H1 (cell line): ENCODE results near the gene PMM2.

Experiments used
- ASH2L ChIP-seq: fragments of 200-600, 300-600 bp; sonication (generic); IDR thresholded peaks from one replicate; pipeline ENCODE4 v1.7.1; 2017; ENCODE audit warnings: low read length
- CHD1 ChIP-seq: IDR thresholded peaks from 2 replicates; pipeline ENCODE4 v1.6.1; 2012; ENCODE audit warnings: low read depth, low read length, improper control_type of control experiment
- EP300 ChIP-seq, 2 experiments: IDR thresholded peaks; 1 replicate in 1 of 2; 2 replicates in 1 of 2; pipeline ENCODE4 v1.6.1; 2011 to 2012; ENCODE audit warnings: low read depth in 2 of 2, low read length in 2 of 2, mild to moderate bottlenecking in 2 of 2, borderline replicate concordance in 1 of 2, inconsistent platforms in 1 of 2, moderate library complexity in 1 of 2
- EZH2 ChIP-seq: fragments of 200-600 bp; sonication (generic); IDR thresholded peaks from 2 replicates; pipeline ENCODE4 v1.7.1; 2012; ENCODE audit warnings: low read depth, mild to moderate bottlenecking, moderate library complexity, low read length, inconsistent platforms; ENCODE audit not compliant: severe bottlenecking
- HDAC2 ChIP-seq, 2 experiments: fragments of 300-600 bp in 1 of 2; sonication (generic) in 1 of 2; IDR thresholded peaks; 2 replicates each; pipeline ENCODE4 v1.6.1; 2011 to 2012; ENCODE audit warnings: low read depth in 2 of 2, low read length in 2 of 2, mild to moderate bottlenecking in 2 of 2, moderate library complexity in 2 of 2, borderline replicate concordance in 1 of 2, inconsistent platforms in 1 of 2
- JUND ChIP-seq: IDR thresholded peaks from 2 replicates; pipeline ENCODE4 v1.6.1; 2011; ENCODE audit warnings: mild to moderate bottlenecking, improper control_type of control experiment, low read length
- KDM5A ChIP-seq: fragments of 200-600 bp; IDR thresholded peaks from 2 replicates; pipeline ENCODE4 v1.7.1; 2012; ENCODE audit warnings: mild to moderate bottlenecking, low read length, inconsistent platforms, mixed read lengths
- POLR2A ChIP-seq, 2 experiments: IDR thresholded peaks; 1 replicate in 1 of 2; 2 replicates in 1 of 2; pipeline ENCODE4 v1.6.1; 2011; ENCODE audit warnings: low read depth in 2 of 2, low read length in 2 of 2, mild to moderate bottlenecking in 2 of 2; ENCODE audit errors: control extremely low read depth in 1 of 2
- SIN3A ChIP-seq, 2 experiments: IDR thresholded peaks in 1 of 2; conservative IDR thresholded peaks in 1 of 2; 2 replicates each; pipeline ENCODE4 v1.6.1; 2011 to 2012; ENCODE audit warnings: low read length in 2 of 2, improper control_type of control experiment in 1 of 2, low read depth in 1 of 2, mild to moderate bottlenecking in 1 of 2
- YY1 ChIP-seq: IDR thresholded peaks from 2 replicates; pipeline ENCODE4 v1.6.1; 2011; ENCODE audit warnings: low read depth, mild to moderate bottlenecking, low read length
- TF ChIP-seq, protein P1 (sequence below), 3 experiments: IDR thresholded peaks; 1 replicate in 2 of 3; 2 replicates in 1 of 3; pipeline versions ENCODE4 v1.5.1 to v1.6.1; 2011; ENCODE audit warnings: low read length in 3 of 3, mild to moderate bottlenecking in 3 of 3, inconsistent platforms in 2 of 3, low read depth in 1 of 3, moderate library complexity in 1 of 3; ENCODE audit not compliant: insufficient read depth in 1 of 3; ENCODE audit errors: control extremely low read depth in 1 of 3
- TF ChIP-seq, protein P2 (sequence below): IDR thresholded peaks from 2 replicates; pipeline ENCODE4 v1.6.1; 2011; ENCODE audit warnings: low read length, improper control_type of control experiment
- TF ChIP-seq, protein P3 (sequence below): IDR thresholded peaks from 2 replicates; pipeline ENCODE4 v1.6.1; 2012; ENCODE audit warnings: low read length, inconsistent platforms
- TF ChIP-seq, protein P4 (sequence below): IDR thresholded peaks from 2 replicates; pipeline ENCODE4 v1.6.1; 2011; ENCODE audit warnings: low read depth, mild to moderate bottlenecking, low read length; ENCODE audit not compliant: insufficient read depth

DNA sequence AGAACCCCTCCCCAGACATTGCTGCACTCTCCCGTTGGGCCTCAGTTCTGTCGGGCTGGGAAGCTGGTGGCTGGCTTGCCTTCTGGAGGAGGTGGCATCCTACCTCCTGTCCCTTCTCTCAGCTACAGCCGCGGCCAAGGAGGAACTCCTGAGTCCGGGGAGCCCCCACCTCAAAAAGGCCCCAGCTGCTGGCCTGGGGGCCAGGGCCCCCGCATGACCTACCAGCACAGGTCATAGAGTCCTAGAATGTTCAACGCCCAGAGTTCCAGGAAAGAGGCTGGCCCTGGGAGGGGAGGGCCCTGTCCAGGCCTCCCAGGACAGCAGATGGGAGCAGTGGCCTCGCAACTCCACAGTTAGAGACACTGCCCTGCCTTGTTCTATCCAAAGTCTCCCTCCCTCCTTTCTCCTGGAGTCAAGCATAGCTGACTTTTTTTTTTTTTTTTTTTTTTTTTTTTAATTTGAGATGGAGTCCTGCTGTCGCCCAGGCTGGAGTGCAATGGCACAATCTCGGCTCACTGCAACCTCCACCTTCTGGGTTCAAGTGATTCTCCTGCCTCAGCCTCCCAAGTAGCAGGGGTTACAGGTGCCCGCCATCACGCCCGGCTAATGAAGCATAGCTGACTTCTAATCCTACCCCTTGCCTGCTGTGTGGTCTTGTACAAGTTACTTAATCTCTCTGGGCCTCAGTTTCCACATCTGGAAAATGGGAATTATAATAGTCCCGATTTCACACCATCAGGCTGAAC is 64.1 kb downstream of the PMM2 start:
- TF ChIP-seq, protein P1, sequence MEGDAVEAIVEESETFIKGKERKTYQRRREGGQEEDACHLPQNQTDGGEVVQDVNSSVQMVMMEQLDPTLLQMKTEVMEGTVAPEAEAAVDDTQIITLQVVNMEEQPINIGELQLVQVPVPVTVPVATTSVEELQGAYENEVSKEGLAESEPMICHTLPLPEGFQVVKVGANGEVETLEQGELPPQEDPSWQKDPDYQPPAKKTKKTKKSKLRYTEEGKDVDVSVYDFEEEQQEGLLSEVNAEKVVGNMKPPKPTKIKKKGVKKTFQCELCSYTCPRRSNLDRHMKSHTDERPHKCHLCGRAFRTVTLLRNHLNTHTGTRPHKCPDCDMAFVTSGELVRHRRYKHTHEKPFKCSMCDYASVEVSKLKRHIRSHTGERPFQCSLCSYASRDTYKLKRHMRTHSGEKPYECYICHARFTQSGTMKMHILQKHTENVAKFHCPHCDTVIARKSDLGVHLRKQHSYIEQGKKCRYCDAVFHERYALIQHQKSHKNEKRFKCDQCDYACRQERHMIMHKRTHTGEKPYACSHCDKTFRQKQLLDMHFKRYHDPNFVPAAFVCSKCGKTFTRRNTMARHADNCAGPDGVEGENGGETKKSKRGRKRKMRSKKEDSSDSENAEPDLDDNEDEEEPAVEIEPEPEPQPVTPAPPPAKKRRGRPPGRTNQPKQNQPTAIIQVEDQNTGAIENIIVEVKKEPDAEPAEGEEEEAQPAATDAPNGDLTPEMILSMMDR (IDR thresholded peaks at IDR 0.05; ENCODE audit: control extremely low read depth in 1 of 3, insufficient read depth in 1 of 3, low read depth in 1 of 3, low read length in 3 of 3), result no peak
- TF ChIP-seq, protein P2, sequence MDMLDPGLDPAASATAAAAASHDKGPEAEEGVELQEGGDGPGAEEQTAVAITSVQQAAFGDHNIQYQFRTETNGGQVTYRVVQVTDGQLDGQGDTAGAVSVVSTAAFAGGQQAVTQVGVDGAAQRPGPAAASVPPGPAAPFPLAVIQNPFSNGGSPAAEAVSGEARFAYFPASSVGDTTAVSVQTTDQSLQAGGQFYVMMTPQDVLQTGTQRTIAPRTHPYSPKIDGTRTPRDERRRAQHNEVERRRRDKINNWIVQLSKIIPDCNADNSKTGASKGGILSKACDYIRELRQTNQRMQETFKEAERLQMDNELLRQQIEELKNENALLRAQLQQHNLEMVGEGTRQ, result no peak
- TF ChIP-seq, protein P3, sequence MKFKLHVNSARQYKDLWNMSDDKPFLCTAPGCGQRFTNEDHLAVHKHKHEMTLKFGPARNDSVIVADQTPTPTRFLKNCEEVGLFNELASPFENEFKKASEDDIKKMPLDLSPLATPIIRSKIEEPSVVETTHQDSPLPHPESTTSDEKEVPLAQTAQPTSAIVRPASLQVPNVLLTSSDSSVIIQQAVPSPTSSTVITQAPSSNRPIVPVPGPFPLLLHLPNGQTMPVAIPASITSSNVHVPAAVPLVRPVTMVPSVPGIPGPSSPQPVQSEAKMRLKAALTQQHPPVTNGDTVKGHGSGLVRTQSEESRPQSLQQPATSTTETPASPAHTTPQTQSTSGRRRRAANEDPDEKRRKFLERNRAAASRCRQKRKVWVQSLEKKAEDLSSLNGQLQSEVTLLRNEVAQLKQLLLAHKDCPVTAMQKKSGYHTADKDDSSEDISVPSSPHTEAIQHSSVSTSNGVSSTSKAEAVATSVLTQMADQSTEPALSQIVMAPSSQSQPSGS, result no peak
- TF ChIP-seq ASH2L (no peak), POLR2A (IDR thresholded peaks at IDR 0.05; ENCODE audit: control extremely low read depth in 1 of 2, low read depth in 2 of 2, low read length in 2 of 2) (no peak), JUND (no peak), EP300 (IDR thresholded peaks at IDR 0.05; ENCODE audit: borderline replicate concordance in 1 of 2, low read depth in 2 of 2, low read length in 2 of 2) (no peak), EZH2 (no peak), CHD1 (no peak), YY1 (no peak), SIN3A (conservative IDR thresholded peaks at IDR 0.05 in 1 of 2, IDR thresholded peaks at IDR 0.05 in 1 of 2; ENCODE audit: low read depth in 1 of 2, low read length in 2 of 2) (no peak), HDAC2 (IDR thresholded peaks at IDR 0.05; ENCODE audit: borderline replicate concordance in 1 of 2, low read depth in 2 of 2, low read length in 2 of 2) (no peak), KDM5A (no peak)
- TF ChIP-seq, protein P4, sequence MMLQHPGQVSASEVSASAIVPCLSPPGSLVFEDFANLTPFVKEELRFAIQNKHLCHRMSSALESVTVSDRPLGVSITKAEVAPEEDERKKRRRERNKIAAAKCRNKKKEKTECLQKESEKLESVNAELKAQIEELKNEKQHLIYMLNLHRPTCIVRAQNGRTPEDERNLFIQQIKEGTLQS, result no peak
